Measurements from ENCODE around the gene FTH1. TPM values are rescaled to one million over a fixed set of nuclear protein-coding genes. Genes with fewer than 3 reads are reported as not detected.

Gene FTH1
- total RNA-seq, 2 donors from 2014 or later = 1,006 to 1,113 TPM

GRCh38 chr11:61945191-61945590 is 22.2 kb downstream of the FTH1 start:
- H3K27ac Mint-ChIP-seq = no peak overlapping the region
- no peak for ATAC-seq
- no peaks in the 10 kb centered on the region for H3K36me3 Mint-ChIP-seq
- no peak for DNase-seq (ENCODE audit: low spot score in 2 of 2)
- no peaks in the 10 kb centered on the region for H3K9me3 Mint-ChIP-seq

GRCh38 chr11:61940466-61940865 is 27.0 kb downstream of the FTH1 start:
- DNase-seq (ENCODE audit: low spot score in 2 of 2) (no peak), ATAC-seq (no peak)
- Mint-ChIP-seq H3K36me3 (no peaks in the 10 kb centered on the region), H3K9me3 (peaks cover 3 to 5% of the 10 kb centered on the region in 2 donors), H3K27ac (no peak overlapping the region)

GRCh38 chr11:61935861-61936260 is 31.6 kb downstream of the FTH1 start:
- peaks cover 0 to 6% of the 10 kb centered on the region in 2 donors for H3K36me3 Mint-ChIP-seq
- H3K27ac Mint-ChIP-seq = no peak overlapping the region
- H3K9me3 Mint-ChIP-seq = peaks cover 8 to 12% of the 10 kb centered on the region in 2 donors
- DNase-seq (ENCODE audit: low spot score in 2 of 2) (no peak), ATAC-seq (no peak)

GRCh38 chr11:61930933-61931332 is 36.5 kb downstream of the FTH1 start:
- ATAC-seq (no peak), DNase-seq (ENCODE audit: low spot score in 2 of 2) (no peak)
- H3K27ac Mint-ChIP-seq = no peak overlapping the region
- peaks cover 0 to 6% of the 10 kb centered on the region in 2 donors for H3K36me3 Mint-ChIP-seq
- H3K9me3 Mint-ChIP-seq = peaks cover 6% of the 10 kb centered on the region in 2 donors

GRCh38 chr11:61928606-61929005 is 38.8 kb downstream of the FTH1 start:
- H3K27ac Mint-ChIP-seq = no peak overlapping the region
- H3K36me3 Mint-ChIP-seq = peaks cover 0 to 6% of the 10 kb centered on the region in 2 donors
- ATAC-seq (no peak), DNase-seq (ENCODE audit: low spot score in 2 of 2) (no peak)
- peaks cover 5 to 6% of the 10 kb centered on the region in 2 donors for H3K9me3 Mint-ChIP-seq

GRCh38 chr11:61927501-61927900 is 39.9 kb downstream of the FTH1 start:
- H3K9me3 Mint-ChIP-seq = no peaks in the 10 kb centered on the region
- H3K36me3 Mint-ChIP-seq = no peaks in the 10 kb centered on the region
- no peak overlapping the region for H3K27ac Mint-ChIP-seq
- ATAC-seq (no peak), DNase-seq (ENCODE audit: low spot score in 2 of 2) (no peak)

- H3K36me3 Mint-ChIP-seq = no peaks in the 10 kb centered on the region
- no peak overlapping the region for H3K27ac Mint-ChIP-seq
- no peaks in the 10 kb centered on the region for H3K9me3 Mint-ChIP-seq
These were observed 41.2 kb downstream of the FTH1 start for GRCh38 chr11:61926235-61926634.

GRCh38 chr11:61925736-61926135 is 41.7 kb downstream of the FTH1 start:
- Mint-ChIP-seq H3K36me3 (no peaks in the 10 kb centered on the region), H3K9me3 (no peaks in the 10 kb centered on the region), H3K27ac (no peak overlapping the region)
- DNase-seq (ENCODE audit: low spot score in 2 of 2) (no peak), ATAC-seq (no peak)

More at GRCh38 chr11:61926235-61926634, 41.2 kb downstream of the FTH1 start:
- ATAC-seq (no peak), DNase-seq (ENCODE audit: low spot score in 2 of 2) (no peak)

- Mint-ChIP-seq H3K9me3 (no peaks in the 10 kb centered on the region), H3K27ac (no peak overlapping the region), H3K36me3 (no peaks in the 10 kb centered on the region)
- no peak for DNase-seq (ENCODE audit: low spot score in 2 of 2)
- no peak for ATAC-seq
These were observed 43.4 kb downstream of the FTH1 start for GRCh38 chr11:61924064-61924455.

GRCh38 chr11:61923166-61924063 is 44.0 kb downstream of the FTH1 start:
- no peaks in the 10 kb centered on the region for H3K9me3 Mint-ChIP-seq
- peaks cover 0 to under 1% of the 10 kb centered on the region in 2 donors for H3K36me3 Mint-ChIP-seq
- H3K27ac Mint-ChIP-seq = no peak overlapping the region
- ATAC-seq (no peak), DNase-seq (ENCODE audit: low spot score in 2 of 2) (peak in 1 of 2 donors; percentile 21)

GRCh38 chr11:61922539-61922938 is 44.9 kb downstream of the FTH1 start:
- ATAC-seq (no peak), DNase-seq (ENCODE audit: low spot score in 2 of 2) (peak in 1 of 2 donors; percentile 13)
- Mint-ChIP-seq H3K27ac (no peak overlapping the region), H3K36me3 (peaks cover 0 to 10% of the 10 kb centered on the region in 2 donors), H3K9me3 (no peaks in the 10 kb centered on the region)

GRCh38 chr11:61921446-61921845 is 46.0 kb downstream of the FTH1 start:
- ATAC-seq = no peak
- Mint-ChIP-seq H3K27ac (peak overlapping the region in 1 of 2 donors; percentile 7), H3K9me3 (no peaks in the 10 kb centered on the region), H3K36me3 (peaks cover 0 to 10% of the 10 kb centered on the region in 2 donors)
- DNase-seq (ENCODE audit: low spot score in 2 of 2) = peak in 1 of 2 donors; percentile 23

GRCh38 chr11:61919705-61920631 is 47.5 kb downstream of the FTH1 start:
- DNase-seq (ENCODE audit: low spot score in 2 of 2) = peak in 1 of 2 donors; percentile 46
- H3K36me3 Mint-ChIP-seq = peaks cover 0 to 10% of the 10 kb centered on the region in 2 donors
- ATAC-seq = no peak
- H3K27ac Mint-ChIP-seq = no peak overlapping the region
- no peaks in the 10 kb centered on the region for H3K9me3 Mint-ChIP-seq

- Mint-ChIP-seq H3K27ac (peak overlapping the region in 1 of 2 donors; percentile 9), H3K9me3 (no peaks in the 10 kb centered on the region), H3K36me3 (peaks cover 0 to 10% of the 10 kb centered on the region in 2 donors)
- ATAC-seq (no peak), DNase-seq (ENCODE audit: low spot score in 2 of 2) (peak in 1 of 2 donors; percentile 23)
These were observed 48.3 kb downstream of the FTH1 start for GRCh38 chr11:61918938-61919704.

- DNase-seq (ENCODE audit: low spot score in 2 of 2) (peak in 1 of 2 donors; percentile 31), ATAC-seq (no peak)
- Mint-ChIP-seq H3K27ac (peak overlapping the region in 1 of 2 donors; percentile 25), H3K36me3 (peaks cover 0 to 10% of the 10 kb centered on the region in 2 donors), H3K9me3 (no peaks in the 10 kb centered on the region)
These were observed 49.0 kb downstream of the FTH1 start for GRCh38 chr11:61918251-61918937.

Measured in activated naive CD4-positive, alpha-beta T cell treated with anti-CD3 and anti-CD28 coated beads, Interleukin-2, amount 50 U/mL, for 72 hours (primary cell).